ENCODE measurements around the gene KRT17. TPM values are rescaled to one million over a fixed set of nuclear protein-coding genes. Genes with fewer than 3 reads are reported as not detected.
"Not testable (repeated sequence)": the region's sequence is repeated elsewhere in the genome, so short reads cannot be mapped to it uniquely, and the experiment has no call there.

KRT17 gene
- total RNA-seq, 1 donor from 2014 or later = 5.9 TPM

DNA sequence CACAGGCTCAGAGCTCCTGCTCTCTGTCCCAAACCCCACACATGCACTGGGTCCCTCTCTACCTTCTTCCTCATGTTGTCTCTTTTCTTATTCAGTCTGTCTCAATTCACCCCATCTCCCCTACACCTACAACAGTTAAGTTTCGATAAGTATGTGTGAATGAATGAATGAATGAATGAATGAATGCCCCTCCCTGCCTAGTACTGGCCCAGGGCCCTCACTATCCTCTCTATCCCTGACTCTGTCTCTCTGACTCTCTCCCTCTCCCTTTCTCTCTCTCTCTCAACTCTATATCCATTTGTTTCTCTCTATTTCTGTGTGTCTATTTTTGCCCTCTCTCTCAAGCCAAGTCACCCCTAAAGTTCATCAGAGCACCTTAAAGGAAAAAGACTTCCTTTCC, 45.8 kb downstream of the KRT17 start:
- Histone ChIP-seq H3K27me3 (no peaks in the 10 kb centered on the region), H3K9me3 (no peaks in the 10 kb centered on the region), H3K27ac (no peak overlapping the region), H3K4me1 (no peaks in the 10 kb centered on the region), H3K36me3 (no peaks in the 10 kb centered on the region), H3K4me3 (no peak overlapping the region)
- ATAC-seq (no peak), DNase-seq (no peak)
- intact Hi-C loops (cut with DNase I) = no loop called here
- TF ChIP-seq, protein P1, sequence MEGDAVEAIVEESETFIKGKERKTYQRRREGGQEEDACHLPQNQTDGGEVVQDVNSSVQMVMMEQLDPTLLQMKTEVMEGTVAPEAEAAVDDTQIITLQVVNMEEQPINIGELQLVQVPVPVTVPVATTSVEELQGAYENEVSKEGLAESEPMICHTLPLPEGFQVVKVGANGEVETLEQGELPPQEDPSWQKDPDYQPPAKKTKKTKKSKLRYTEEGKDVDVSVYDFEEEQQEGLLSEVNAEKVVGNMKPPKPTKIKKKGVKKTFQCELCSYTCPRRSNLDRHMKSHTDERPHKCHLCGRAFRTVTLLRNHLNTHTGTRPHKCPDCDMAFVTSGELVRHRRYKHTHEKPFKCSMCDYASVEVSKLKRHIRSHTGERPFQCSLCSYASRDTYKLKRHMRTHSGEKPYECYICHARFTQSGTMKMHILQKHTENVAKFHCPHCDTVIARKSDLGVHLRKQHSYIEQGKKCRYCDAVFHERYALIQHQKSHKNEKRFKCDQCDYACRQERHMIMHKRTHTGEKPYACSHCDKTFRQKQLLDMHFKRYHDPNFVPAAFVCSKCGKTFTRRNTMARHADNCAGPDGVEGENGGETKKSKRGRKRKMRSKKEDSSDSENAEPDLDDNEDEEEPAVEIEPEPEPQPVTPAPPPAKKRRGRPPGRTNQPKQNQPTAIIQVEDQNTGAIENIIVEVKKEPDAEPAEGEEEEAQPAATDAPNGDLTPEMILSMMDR (IDR thresholded peaks at IDR 0.05) = no peak

- H3K27me3 ChIP-seq; H3K4me3 ChIP-seq; H3K27ac ChIP-seq; DNase-seq; H3K9me3 ChIP-seq; ATAC-seq; H3K4me1 ChIP-seq; H3K36me3 ChIP-seq; intact Hi-C loops (cut with DNase I): not testable (repeated sequence)
Measured at GRCh38 chr17:41576740-41577139, 47.6 kb downstream of the KRT17 start.

GRCh38 chr17:41575336-41575735, 49.0 kb downstream of the KRT17 start:
- H3K27me3 ChIP-seq = peaks cover 6% of the 10 kb centered on the region
- TF ChIP-seq, protein P1 (IDR thresholded peaks at IDR 0.05) = no peak
- no peaks in the 10 kb centered on the region for H3K36me3 ChIP-seq
- no peak overlapping the region for H3K4me3 ChIP-seq
- ATAC-seq (no peak), DNase-seq (no peak)
- H3K27ac ChIP-seq = no peak overlapping the region
- no peaks in the 10 kb centered on the region for H3K4me1 ChIP-seq
- no peaks in the 10 kb centered on the region for H3K9me3 ChIP-seq
- intact Hi-C loops (cut with DNase I) = no loop called here

DNA sequence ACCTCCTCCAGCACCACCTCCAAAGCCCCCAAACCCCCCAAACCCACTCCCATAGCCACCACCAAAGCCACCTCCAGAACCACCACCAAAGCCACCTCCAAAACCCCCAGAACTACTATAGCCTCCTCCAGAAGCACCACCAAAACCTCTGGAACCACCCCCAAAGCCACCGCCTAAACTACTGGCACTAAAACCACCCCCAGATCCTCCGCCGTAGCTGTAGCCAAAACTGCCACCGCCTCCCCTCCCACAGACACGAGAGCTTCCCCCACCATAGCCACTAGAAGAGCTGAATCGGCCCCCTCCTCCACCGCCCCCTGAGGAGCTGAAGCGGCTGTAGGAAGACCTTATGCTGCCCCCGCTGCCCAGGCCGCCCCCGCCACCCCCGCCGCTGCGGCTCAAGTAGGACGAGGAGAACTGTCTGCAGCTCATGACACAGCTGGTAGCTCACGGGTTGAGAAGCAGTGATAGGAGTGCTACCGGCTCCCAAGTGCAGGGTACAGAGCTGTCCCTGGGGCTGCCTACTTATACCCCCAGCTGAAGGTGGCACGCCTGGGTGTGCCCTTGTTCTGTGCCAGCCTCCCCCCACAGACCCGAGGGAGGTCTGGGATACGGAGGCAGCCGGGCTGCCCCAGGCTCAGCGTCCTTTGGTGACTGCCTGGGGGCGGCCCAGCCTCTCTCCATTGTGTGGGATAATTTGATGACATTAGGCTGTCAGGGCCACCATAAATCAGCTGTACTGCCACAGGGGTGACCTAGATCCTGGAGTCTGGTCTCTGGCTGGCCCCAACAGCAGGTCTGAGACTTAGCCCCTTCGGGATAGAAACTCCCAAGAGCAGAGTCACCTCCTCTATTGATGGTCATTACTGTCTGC, 52.6 kb downstream of the KRT17 start, which contains the start of gene KRT9:
Gene KRT9, minus strand, starts transcription at position 499 of the 874 bp plus-strand sequence. Its CDS starts 67 bp downstream, at position 432.
- TF ChIP-seq, protein P1 (IDR thresholded peaks at IDR 0.05) = no peak
- DNase-seq (no peak), ATAC-seq (no peak)
- Histone ChIP-seq H3K9me3 (no peaks in the 10 kb centered on the region), H3K4me3 (no peak within 1 kb of the TSS), H3K27ac (no peak within 1 kb of the TSS), H3K36me3 (no peaks in the 10 kb centered on the region), H3K27me3 (peaks cover 6% of the 10 kb centered on the region), H3K4me1 (no peaks in the 10 kb centered on the region)
- intact Hi-C loops (cut with DNase I) = no loop called here

Other genes with a start within 250 kb of the KRT17 start
- not detected for gene KRT34, start 242.3 kb downstream of the KRT17 start, total RNA-seq
- gene KRT31, start 227.0 kb downstream of the KRT17 start, total RNA-seq = not detected
- not detected for gene KRT37, start 200.0 kb downstream of the KRT17 start, total RNA-seq
- gene KRT38, start 183.6 kb downstream of the KRT17 start, total RNA-seq = not detected
- not detected for gene KRT32, start 157.2 kb downstream of the KRT17 start, total RNA-seq
- not detected for gene KRT35, start 143.4 kb downstream of the KRT17 start, total RNA-seq
- not detected for gene KRT36, start 134.7 kb downstream of the KRT17 start, total RNA-seq
- gene KRT13, start 119.0 kb downstream of the KRT17 start, total RNA-seq = 5.5 TPM
- gene KRT15, start 105.7 kb downstream of the KRT17 start, total RNA-seq = 24.3 TPM
- 321 TPM for gene KRT19, start 96.3 kb downstream of the KRT17 start, total RNA-seq
- gene KRT9, start 52.5 kb downstream of the KRT17 start, total RNA-seq = not detected
- gene KRT14, start 37.7 kb downstream of the KRT17 start, total RNA-seq = not detected
- not detected for gene KRT16, start 11.8 kb downstream of the KRT17 start, total RNA-seq
- 974 TPM for gene EIF1, start 64.3 kb upstream of the KRT17 start, total RNA-seq
- gene GAST, start 87.8 kb upstream of the KRT17 start, total RNA-seq = not detected
- gene HAP1, start 110.1 kb upstream of the KRT17 start, total RNA-seq = 0.58 TPM
- 109 TPM for gene JUP, start 162.1 kb upstream of the KRT17 start, total RNA-seq
- 9.5 TPM for gene P3H4, start 187.4 kb upstream of the KRT17 start, total RNA-seq
- 34.5 TPM for gene FKBP10, start 188.4 kb upstream of the KRT17 start, total RNA-seq
- gene NT5C3B, start 211.7 kb upstream of the KRT17 start, total RNA-seq = 36.5 TPM
- 0.29 TPM for gene KLHL10, start 213.2 kb upstream of the KRT17 start, total RNA-seq
- gene KLHL11, start 240.8 kb upstream of the KRT17 start, total RNA-seq = 12.6 TPM

Measured in upper lobe of right lung (tissue), 1 donor.